Ishikawa (cell line): Measurements from ENCODE around the gene PDS5B.

Experiments used
- CEBPB ChIP-seq: IDR thresholded peaks from 2 replicates; pipeline ENCODE4 v1.6.1; 2012
- CREB1 ChIP-seq: IDR thresholded peaks from 2 replicates; pipeline ENCODE4 v1.6.1; 2012; ENCODE audit warnings: low read depth
- EGR1 ChIP-seq: IDR thresholded peaks from 2 replicates; pipeline ENCODE4 v1.6.1; 2012
- EP300 ChIP-seq: IDR thresholded peaks from 2 replicates; pipeline ENCODE4 v1.6.1; 2012; ENCODE audit warnings: borderline replicate concordance
- FOXM1 ChIP-seq: IDR thresholded peaks from 2 replicates; pipeline ENCODE4 v1.6.1; 2012; ENCODE audit warnings: low read depth, borderline replicate concordance
- MAX ChIP-seq: IDR thresholded peaks from 2 replicates; pipeline ENCODE4 v1.6.1; 2012
- NFIC ChIP-seq: IDR thresholded peaks from 2 replicates; pipeline ENCODE4 v1.6.1; 2012
- RAD21 ChIP-seq: IDR thresholded peaks from 2 replicates; pipeline ENCODE4 v1.6.1; 2012; ENCODE audit warnings: low read depth
- REST ChIP-seq: IDR thresholded peaks from 2 replicates; pipeline ENCODE4 v1.6.1; 2012; ENCODE audit warnings: low read depth, mild to moderate bottlenecking
- TAF1 ChIP-seq: IDR thresholded peaks from 2 replicates; pipeline ENCODE4 v1.6.1; 2012; ENCODE audit warnings: low read depth, mild to moderate bottlenecking
- TCF12 ChIP-seq: IDR thresholded peaks from 2 replicates; pipeline ENCODE4 v1.6.1; 2012; ENCODE audit warnings: low read depth
- TEAD4 ChIP-seq: IDR thresholded peaks from 2 replicates; pipeline ENCODE4 v1.6.1; 2012
- USF1 ChIP-seq: IDR thresholded peaks from 2 replicates; pipeline ENCODE4 v1.6.1; 2012
- YY1 ChIP-seq: IDR thresholded peaks from 2 replicates; pipeline ENCODE4 v1.6.1; 2012; ENCODE audit warnings: low read depth
- ZBTB7A ChIP-seq: IDR thresholded peaks from 2 replicates; pipeline ENCODE4 v1.6.1; 2012; ENCODE audit warnings: low read depth

Gene PDS5B

GRCh38 chr13:32629866-32630265, 43.6 kb downstream of the PDS5B start:
- TF ChIP-seq ZBTB7A (no peak), EGR1 (no peak), MAX (no peak), TCF12 (no peak), TEAD4 (no peak), TAF1 (no peak), USF1 (no peak), RAD21 (no peak), REST (no peak), FOXM1 (no peak), NFIC (no peak), CEBPB (no peak), EP300 (no peak), YY1 (no peak)

- no peak for TF ChIP-seq FOXM1
- no peak for TF ChIP-seq EP300
- no peak for TF ChIP-seq NFIC
- TF ChIP-seq USF1: no peak
- no peak for TF ChIP-seq TAF1
- no peak for TF ChIP-seq CREB1
- TF ChIP-seq CEBPB: no peak
- no peak for TF ChIP-seq ZBTB7A
- no peak for TF ChIP-seq RAD21
These were observed 46.2 kb downstream of the PDS5B start for GRCh38 chr13:32632343-32632909.

GRCh38 chr13:32636711-32637110, 50.5 kb downstream of the PDS5B start:
- no peak for TF ChIP-seq MAX
- no peak for TF ChIP-seq TAF1
- TF ChIP-seq YY1: no peak
- no peak for TF ChIP-seq EGR1
- no peak for TF ChIP-seq USF1
- no peak for TF ChIP-seq TEAD4
- no peak for TF ChIP-seq NFIC
- TF ChIP-seq EP300: no peak
- no peak for TF ChIP-seq ZBTB7A
- no peak for TF ChIP-seq TCF12
- no peak for TF ChIP-seq CEBPB
- TF ChIP-seq FOXM1: no peak
- no peak for TF ChIP-seq REST

GRCh38 chr13:32638739-32639138, 52.5 kb downstream of the PDS5B start:
- TF ChIP-seq RAD21 (no peak), EGR1 (no peak), FOXM1 (no peak), REST (no peak), TAF1 (no peak)

GRCh38 chr13:32639502-32640105, 53.4 kb downstream of the PDS5B start:
- TF ChIP-seq RAD21: peak; percentile 67
- no peak for TF ChIP-seq CREB1
